Upper lobe of left lung (tissue), 4 donors: ENCODE data around the gene SUPT3H.

Experiments
- EP300 ChIP-seq, 4 donors: sonication (generic); formaldehyde crosslinking; IDR thresholded peaks; one replicate each; pipeline ENCODE4 v1.5.1; 2017; ENCODE audit warnings: antibody characterized with exemption in 4 of 4, control low read depth in 2 of 4
- POLR2A ChIP-seq, 4 donors: fragments of 450-650 bp; IDR thresholded peaks; one replicate each; pipeline ENCODE4 v1.5.1; 2016 to 2017; ENCODE audit warnings: antibody characterized with exemption in 4 of 4, mild to moderate bottlenecking in 2 of 4
- POLR2AphosphoS5 ChIP-seq, 2 donors: sonication (generic); formaldehyde crosslinking; IDR thresholded peaks; one replicate each; pipeline ENCODE4 v1.5.1; 2017; ENCODE audit warnings: antibody characterized with exemption in 2 of 2
- TF ChIP-seq, protein P1 (sequence below), 6 experiments: fragments of 450-650 bp in 4 of 6; fragments of 200-600 bp in 2 of 6; sonication (generic) in 2 of 6; IDR thresholded peaks; one replicate each; pipeline ENCODE4 v1.5.1; 2016 to 2019; ENCODE audit warnings: antibody characterized with exemption in 6 of 6

DNA sequence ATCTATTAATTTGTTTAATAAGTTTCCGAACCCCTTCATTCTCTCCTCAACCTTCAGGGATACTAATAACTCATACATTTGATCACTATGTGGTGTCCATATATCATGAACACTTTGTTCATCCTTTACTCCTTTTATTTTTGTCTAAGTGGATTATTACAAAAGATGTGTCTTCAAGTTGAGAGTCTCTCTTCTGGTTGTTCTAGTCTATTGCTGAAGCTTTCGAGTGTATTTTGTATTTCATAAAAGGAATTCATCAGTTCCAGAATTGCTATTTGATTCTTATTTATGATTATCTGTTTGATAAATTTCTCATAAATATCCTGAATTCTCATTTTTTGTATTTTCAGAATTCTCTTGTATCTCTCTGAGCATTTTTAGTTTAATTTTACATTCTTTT is 146.1 kb downstream of the SUPT3H start:
- TF ChIP-seq, protein P1, sequence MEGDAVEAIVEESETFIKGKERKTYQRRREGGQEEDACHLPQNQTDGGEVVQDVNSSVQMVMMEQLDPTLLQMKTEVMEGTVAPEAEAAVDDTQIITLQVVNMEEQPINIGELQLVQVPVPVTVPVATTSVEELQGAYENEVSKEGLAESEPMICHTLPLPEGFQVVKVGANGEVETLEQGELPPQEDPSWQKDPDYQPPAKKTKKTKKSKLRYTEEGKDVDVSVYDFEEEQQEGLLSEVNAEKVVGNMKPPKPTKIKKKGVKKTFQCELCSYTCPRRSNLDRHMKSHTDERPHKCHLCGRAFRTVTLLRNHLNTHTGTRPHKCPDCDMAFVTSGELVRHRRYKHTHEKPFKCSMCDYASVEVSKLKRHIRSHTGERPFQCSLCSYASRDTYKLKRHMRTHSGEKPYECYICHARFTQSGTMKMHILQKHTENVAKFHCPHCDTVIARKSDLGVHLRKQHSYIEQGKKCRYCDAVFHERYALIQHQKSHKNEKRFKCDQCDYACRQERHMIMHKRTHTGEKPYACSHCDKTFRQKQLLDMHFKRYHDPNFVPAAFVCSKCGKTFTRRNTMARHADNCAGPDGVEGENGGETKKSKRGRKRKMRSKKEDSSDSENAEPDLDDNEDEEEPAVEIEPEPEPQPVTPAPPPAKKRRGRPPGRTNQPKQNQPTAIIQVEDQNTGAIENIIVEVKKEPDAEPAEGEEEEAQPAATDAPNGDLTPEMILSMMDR (IDR thresholded peaks at IDR 0.05) = no peak
- TF ChIP-seq POLR2AphosphoS5 (IDR thresholded peaks at IDR 0.05) = no peak
- TF ChIP-seq EP300 (IDR thresholded peaks at IDR 0.05) = no peak
- no peak for TF ChIP-seq POLR2A (IDR thresholded peaks at IDR 0.05)
